Inflammatory macrophage treated with lipopolysaccharide for 4 hours (primary cell): ENCODE results near the gene DPYSL4.

Source experiments
- DNase-seq: peaks from one replicate; pipeline ENCODE4 v3.0.0-alpha.2; 2020

The DPYSL4 gene

DNA sequence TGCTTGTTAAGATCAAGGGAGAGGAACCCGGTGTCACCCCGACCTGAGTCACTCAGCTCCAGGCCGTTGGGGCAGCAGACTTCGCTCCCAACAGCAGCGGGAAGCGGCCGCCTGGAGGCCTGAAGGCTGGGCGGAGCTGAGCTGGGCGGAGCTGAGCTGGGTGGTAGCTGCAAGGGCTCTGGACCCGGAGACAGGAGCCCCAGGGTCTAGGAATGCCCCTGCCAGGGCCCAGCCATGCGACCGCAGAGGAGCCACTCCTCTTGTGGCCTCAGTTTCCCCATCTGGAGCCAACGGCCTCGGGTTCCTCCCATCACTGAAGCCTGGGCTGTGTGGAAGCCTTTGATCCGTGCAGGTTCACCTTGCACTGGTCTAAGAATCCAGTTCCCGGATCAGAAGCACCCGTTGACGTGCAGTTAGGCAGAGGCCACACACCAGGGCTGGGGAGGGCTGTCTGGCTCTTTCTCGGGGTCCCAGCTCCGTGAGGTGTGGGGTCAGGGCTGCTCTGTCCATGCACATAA, 21.9 kb upstream of the DPYSL4 start:
- no peak for DNase-seq

DNA sequence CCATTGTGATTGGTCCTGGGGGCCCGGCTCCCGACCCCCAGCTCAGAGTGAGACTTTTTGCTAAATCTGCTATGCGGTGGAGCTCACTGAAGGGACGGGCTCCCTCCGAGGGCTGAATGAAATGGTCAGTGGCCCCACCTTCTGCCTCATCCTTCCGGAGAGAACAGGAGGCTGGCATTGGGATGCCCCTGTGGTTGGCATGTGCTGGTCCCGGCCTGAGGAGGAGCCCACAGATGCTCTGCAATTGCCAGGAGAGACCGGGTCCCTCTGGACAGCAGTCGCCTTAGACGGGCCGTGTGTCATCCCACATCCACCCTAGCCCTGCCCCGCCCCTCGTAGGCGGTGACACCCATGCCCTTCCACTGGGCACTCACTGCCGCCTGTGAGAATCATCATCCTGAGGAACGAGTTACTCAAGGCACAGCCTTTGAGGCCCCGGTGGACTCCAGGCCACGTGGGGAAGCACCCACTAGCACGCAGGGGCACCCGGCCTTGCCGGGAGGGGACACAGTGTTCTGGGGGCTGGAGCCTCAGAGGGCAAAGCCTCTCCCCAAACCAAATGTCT, 21.2 kb upstream of the DPYSL4 start:
- DNase-seq = no peak

DNA sequence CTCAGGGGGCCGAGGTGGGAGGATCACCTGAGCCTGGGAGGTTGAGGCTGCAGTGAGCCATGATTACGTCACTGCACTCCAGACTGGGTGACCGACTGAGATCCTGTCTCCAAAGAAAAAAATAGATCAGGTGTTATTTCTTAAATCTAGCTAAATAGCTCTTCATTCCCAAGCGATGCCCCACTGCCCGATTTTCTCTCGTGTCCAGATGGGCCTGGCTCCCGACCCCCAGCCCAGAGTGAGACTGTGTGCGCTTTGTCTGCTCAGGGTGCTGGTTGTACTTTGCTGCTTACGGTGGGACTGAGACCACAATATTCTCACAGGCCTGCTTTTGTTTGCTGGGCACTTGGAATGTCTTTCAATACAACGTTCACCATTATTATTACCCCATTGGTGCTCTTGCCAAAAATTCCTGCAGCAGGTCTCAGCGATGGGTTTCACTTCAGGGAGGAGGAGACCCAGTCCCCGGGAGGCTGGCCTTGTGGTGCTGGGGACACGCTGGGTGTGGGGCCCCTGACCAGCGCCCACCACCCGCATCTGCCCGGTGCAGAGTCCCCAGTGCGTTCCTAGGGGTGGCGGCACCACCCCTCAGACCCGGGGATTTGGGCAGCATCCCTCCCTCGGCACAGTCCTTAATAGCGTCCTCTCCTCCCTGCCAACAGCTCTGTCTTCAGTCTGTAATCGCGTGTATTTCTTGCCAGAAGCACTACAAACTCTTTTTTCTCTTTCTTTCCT, 20.4 kb upstream of the DPYSL4 start:
- no peak for DNase-seq

DNA sequence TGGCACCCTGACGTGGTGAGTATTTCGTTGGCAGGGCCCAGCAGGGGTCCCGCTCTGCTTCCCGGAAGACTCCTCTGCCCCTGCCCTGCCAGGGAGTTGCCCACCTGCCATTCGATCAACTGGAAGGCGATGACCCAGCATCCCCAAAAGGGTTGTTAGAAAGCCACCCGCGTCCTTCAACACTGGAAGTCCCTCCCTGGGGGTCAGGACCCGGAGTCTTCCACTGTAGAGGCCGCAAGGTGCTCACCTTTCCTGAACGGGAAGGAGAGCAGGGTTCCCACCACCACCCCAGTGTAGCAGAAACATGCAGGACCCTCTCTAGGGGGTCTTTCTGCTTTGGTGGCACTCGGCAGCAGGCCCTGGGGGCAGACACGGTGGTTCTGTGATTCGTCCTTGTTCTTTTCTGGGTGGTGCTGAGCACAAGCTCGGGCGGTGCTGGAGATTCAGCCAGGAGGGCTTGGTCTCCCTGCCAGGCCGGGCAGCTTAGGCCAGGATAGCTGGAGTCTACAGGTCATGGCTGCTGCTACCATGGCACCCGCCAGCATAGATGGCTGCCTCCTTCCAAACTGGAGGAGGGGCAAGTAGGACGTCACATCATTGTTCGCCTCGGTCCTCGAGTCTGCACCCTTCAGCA, 19.6 kb upstream of the DPYSL4 start:
- no peak for DNase-seq

DNA sequence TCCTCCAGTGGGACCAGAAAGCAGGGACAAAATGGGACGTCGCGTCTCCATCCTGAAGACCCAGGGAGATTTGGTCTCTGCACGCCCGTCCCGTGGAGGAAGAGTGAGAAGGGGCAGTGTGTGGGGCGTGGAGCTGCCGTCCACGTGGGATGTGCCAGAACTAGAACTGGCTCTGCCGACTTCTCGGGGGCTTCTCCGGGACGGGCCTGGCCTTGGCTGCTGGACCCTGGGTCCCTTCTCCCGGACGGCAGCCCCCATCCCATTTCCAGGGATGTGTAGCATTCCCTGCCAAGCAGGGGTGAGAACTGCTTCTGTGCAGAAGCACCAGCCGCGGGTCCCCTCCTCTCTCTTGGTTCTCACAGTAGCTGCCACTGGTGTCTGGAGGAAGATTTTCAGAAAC, 18.8 kb upstream of the DPYSL4 start:
- DNase-seq = no peak

DNA sequence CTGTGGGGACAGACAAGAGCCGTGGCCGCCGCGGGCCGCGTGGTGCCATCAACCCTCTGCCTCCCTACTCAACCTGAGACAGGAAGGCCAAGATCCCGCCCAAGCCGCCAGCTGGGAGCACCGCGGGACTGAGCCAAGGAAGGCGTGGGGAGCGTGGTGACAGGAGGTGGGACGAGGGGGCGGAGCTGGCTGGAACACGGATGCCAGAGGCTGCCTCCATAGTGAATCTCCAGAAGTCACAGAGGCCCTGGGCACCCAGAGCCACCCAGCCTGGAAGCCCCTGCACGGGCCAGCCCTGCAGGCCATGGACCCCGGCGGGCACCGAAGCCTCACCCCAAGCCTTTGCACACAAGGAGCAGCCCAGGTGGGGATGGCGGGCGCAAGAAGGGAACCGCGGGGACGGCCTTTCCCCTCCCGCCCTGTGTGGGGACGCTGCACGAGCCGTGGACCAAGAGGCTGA, 18.1 kb upstream of the DPYSL4 start:
- DNase-seq = no peak

DNA sequence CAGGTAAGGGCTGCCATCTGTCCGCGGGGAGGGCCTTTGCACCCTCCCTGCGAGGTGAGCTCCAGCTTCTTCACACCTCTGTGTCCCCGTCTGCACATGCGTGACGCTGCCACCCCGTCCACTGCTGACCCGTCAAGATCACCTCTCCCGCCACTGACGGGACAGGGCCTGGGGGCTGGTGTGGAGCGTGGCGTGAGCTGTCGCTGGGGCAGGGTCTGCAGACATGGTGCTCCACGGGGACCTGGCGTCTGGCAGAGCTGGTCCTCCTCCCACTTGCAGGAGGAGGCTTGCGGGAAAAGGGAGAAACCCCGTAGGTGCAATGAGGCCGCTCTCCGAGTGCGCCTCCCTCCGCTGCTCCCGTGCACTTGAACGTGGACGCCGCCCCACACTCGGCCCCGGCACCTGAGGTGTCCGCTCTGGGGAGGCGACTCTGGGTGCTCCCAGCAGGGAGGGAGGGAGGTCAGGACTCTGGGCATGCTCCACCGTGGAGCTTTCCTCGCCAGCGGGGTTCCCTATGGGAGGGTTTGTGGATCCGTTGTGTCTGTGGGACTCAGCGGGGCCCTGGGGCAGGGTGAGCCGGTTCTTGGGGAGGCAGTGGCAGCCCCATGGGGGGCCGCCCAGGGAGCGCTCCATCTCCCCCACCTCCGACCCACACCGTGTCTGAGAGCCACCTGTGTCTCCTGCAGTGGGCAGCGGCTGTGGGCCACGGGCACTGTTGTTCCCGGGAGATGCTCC, 17.6 kb upstream of the DPYSL4 start:
- no peak for DNase-seq

DNA sequence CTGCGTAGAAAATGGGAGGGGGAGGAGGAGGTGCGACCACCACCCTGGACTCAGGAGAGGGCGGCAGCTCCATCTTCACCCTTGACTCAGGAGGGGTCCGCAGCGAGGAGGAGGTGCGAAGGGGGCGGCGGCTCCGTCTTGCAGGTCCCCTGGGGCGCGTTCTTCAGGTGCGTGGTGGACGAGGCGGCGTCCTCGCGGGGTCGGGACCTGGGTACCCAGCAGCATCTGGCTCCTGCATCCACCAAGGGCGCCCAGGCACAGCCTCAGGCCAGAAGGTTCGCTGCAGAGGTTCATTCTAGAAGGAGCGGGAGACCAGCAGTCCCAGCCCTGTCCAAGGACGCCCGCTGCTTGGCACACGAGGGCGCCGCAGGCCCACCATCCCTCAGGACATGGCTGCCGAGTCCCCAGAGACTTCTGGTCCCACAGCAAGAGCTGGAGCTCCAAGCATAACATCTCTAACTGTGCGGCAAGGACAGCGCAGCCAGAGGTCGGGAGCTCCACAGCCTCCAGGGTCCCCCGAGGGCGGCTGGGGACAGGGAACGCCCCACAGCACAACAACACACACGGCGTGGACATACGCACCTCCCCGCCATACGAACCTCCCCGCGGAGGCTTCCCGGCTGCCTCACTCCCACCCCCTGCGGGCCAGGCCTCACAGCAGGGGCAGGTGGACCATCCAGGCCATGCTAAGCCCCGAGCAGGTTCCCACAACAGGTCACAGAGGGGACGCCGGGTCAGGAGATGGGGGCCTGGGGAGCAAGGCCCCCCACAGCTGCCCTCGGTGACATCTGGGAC, 16.8 kb upstream of the DPYSL4 start:
- no peak for DNase-seq

DNA sequence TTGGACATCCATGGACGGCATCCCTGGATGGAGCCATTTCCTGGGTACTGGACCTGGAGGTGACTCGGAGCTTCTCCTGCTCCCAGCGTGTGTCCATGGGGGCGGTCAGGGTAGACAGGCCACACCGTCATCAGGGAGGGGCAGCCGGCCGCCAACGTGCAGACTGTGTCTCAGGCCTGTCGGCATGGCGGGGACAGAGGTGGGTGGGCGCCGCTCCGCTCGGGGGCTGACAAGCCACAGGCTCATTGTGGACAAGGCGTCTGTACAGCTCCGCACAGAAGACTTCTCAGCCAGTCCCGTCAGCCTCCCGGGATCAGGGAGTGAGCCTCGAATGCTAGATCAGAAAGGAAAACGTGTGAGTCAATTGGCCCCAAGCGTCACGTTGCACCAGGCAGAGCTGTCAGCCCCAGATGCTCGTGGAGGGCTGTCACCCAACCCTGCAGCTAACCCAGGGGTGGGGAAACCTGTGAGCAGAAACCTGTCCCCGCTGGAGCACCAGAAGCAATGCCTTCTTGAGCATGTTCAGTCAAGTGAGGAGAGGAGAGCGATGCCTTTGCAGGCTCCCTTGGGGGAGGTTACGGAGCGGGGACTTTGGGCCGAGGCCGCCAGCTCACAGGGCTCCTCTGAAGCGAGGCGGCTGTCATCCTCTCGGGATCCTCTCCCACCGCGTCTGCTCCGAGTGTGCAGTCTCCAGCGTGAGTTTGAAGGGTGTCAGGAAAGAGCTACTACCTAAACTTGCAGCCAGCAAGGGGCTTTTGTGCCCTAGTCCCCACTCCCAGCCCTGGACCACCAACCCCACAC, 16.0 kb upstream of the DPYSL4 start:
- no peak for DNase-seq

DNA sequence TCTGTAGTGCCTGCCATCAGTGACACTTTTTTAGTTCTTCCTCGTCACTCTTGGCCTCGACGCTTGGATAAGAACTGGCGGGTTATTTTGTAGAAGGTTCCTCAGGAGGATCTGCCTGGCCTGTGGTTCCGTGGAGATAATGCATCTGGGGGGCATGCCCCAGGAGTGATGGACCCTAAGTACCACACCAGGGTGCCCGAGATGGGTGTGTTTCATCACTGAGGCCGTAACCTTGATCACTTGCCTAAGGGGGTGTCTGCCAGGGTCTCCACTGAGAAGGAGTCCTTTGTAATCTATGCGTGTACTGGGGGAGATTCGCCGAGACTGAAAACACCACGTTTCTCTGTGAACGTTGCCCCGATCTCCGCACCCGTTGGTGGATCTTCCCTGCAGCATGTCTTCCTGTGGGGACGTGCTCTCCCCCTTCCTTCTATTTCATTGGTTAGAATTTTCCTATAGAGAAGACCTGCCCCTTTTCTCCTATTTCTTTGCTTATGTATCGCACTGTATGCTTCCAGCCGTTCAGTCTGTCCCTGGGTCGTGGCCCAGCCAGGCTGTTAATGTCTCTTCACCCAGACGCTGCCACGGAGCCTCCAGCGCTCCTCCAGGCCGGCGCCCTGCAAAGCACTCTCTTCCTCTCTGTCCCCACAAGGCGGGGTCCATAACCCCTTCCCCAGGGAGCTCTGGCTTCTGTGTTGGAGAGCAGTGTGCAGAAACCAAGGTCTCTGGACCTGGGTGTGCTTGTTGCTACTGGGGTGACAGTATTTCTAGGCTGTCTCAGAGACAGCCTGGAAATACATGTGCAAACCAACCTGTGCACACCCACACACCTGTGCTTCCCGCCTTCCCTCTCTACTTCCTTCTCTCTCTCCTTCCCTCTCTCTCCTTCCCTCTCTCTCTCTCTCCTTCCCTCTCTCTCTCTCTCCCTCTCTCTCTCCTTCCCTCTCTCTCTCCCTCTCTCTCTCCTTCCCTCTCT, 14.4 kb upstream of the DPYSL4 start:
- no peak for DNase-seq

DNA sequence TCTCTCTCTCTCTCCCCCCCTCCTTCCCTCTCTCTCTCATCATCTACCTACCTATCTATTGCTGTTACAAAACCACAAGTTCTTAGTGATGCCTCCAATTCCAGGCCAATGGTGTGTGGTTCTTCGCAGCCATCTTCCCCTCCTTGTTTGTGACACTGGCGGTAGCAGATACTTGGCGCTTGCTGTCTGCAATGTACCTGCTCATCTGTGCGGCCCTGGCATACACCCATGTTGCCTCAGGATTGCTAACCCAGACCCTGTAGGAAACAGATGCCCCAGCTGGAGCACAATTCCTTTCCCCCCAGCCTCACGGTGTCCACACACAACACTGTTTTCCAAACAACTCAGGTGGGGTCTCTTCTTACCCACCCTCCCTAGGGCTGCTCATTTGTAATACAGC, 13.6 kb upstream of the DPYSL4 start:
- no peak for DNase-seq

DNA sequence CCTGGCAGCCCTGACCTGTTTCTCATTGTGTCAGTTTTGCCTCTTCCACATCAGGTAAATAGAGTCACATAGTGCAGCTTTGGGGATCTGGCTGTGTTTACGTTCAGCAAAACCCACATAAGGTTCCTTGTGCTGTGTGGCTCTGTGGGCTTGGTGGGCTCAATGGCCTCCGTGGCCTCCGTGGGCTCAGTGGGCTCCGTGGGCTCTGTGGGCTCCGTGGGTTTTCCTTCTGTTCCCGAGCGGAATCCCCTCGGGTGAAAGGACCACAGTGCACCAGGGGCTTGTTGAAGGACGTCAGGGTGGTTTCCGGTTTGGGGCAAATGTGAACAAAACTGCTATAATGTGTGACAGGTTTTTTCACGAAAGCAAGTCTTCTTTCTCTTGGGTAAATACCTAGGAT, 12.5 kb upstream of the DPYSL4 start:
- no peak for DNase-seq

DNA sequence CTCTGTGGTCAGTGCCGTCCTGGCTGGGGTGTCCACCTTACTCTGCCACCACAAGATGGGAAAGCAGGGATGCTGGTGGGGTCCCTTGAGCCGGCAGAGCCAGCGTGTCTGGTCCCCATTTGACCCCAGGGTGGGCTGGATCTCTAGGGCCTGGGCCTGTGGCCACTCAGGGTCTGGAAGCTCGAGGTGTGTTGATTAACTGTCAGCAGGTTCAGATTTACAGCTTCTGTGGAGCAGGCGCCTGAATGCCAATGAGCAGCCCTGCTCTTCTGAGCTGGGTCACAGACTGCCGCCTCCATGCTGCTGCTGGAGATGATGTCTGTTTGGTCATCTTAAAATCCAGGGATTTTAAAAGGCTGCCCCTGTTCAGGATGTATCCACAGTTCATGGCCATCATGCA, 11.3 kb upstream of the DPYSL4 start:
- DNase-seq = no peak

DNA sequence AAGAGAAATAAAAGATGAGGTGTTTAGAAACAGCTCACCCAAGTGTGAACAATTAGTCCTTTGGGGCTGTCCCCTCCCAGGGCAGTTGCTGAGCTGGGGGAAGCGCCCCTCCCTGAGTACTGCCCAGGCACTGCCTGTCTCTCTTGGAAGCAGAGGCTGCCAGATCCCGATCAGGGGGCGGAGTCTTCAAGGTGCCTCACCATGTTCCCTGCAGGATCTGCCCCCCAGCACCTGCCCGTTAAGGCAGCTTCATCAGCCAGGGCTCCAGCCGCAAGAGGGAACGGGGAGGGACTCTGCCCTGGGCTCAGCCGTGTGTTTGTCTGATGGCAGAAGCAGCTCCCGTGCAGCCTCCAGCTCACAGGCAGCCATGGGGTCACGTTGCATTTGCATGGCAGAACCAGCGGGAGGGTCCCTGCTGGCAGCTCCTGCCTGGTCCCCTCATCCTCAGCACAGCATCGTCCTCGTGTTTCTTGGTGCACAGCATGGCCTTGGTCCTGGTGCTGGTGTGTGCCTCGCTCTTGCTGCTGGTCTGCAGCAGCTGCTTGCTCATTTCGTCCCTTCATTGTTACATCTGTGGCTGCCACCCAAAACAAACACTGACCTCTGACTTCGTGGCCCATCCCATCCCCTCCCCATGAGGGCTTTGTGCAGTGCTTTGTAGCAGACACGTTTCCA, 10.7 kb upstream of the DPYSL4 start:
- no peak for DNase-seq

DNA sequence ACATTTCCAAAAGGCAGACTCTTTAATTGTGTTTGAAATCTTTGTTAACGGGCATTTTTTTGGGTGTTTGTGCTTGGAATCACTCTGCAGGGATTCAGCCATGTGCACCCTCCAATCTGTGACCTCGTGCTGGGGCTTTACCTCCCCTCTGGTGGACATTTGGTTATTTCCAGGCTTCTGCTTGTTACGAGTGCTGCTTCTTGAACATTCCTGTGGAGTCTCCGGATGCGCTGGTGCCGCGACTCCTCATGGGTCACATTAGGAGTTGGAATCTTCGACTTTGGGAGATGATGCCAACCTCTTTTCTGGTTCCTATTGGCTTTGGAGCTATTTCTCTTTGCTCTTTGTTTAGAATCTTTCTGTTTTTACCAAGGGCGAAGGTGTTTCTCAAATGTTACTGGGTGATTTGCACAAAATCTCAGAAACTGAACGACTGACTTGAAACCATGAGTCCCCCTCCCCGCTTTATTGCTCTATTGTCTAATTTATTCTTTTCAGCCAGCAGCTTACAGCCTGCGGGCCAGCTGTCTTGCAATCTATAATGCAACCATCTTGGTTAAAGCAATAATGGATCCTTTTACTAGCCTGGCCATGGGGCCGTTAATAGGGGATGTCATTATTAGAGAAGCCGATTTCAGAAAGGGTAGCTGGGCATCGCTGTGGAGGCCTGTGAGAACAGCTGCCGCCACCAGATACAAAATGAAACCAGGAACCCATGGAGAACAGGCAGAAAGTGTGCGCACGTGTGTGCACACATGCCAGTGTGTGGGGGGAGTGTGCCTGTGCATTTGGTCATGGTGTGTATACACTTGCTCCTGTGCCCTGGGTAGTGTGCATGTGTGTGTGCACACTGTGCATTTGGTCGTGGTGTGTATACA, 9.9 kb upstream of the DPYSL4 start:
- DNase-seq = no peak

DNA sequence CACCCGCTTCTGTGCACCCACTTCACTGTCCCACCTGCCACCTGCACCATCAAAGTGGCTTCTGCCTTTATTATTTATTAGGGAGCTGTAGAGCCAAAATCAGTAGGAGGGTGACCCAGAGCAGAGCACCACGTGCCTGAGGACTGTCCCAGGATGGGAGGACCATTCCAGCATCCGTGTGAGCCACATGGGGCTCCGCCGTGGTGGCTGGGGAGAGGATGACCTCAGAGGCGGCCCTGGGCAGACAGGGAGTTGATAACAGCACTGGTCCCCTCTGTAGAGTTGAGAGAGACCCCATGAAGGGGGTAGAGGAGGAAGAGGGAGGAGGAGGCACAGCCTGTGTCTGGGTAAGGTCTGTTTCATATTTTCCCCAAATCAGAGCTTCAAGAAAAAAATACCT, 8.7 kb upstream of the DPYSL4 start:
- DNase-seq = no peak

DNA sequence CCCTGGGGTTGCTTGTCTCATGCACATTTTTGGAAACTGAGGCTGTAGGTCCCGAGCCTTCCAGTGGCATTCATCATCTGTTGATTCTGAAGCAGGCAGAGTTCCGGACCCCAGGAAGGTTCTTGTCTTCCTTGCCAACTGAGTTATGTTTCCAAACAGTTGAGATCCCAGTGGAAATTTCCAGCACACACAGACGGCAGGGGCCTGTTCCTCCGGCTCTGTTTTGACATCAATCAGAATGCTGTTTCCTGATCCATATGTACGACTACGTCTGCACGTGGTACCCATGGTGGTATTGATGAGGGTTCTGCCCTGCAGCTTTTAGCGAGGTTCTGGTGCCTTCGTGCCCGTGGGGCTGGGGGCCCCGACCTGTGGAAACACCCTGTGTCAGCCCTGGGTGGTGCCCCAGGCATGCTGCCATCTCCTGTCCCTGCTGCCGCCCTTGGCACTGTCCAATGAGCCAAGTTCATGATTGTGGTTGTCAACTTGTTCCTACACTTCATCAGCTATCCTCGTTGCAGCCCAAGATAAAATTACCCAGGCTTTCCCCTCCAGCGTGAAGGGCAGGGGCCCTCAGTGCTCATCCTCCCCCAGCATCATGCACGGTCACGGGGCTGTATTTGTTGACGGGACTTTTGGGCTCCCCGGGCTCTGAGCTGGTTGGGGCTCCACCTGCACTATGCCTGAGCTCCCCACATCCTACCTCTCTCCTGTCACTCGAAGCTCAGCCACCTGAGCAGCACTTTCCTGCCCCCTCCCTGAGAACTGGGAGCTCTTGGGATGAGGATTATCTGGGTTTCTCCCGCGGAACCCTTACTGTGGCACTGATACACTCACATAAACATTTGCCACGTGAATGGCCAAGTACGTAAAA, 7.8 kb upstream of the DPYSL4 start:
- no peak for DNase-seq
